HG03439 (cell line): ENCODE measurements around the gene EPS8L1.

ENCODE experiments used
- ATAC-seq: cut with Tn5 transposase; IDR thresholded peaks from one replicate; pipeline ENCODE4 v1.9.1; 2021; ENCODE audit warnings: mild to moderate bottlenecking, moderate library complexity; ENCODE audit not compliant: unreplicated experiment

EPS8L1 gene

GRCh38 chr19:55113570-55114039 lies 37.9 kb downstream of the EPS8L1 start:
- no peak for ATAC-seq

- ATAC-seq, result no peak
These were observed 39.0 kb downstream of the EPS8L1 start for GRCh38 chr19:55114566-55115145.

GRCh38 chr19:55115446-55116065 lies 39.9 kb downstream of the EPS8L1 start:
- no peak for ATAC-seq

- ATAC-seq, result no peak
These were observed 40.7 kb downstream of the EPS8L1 start for GRCh38 chr19:55116232-55116858.

GRCh38 chr19:55116859-55117662 lies 41.4 kb downstream of the EPS8L1 start, which contains the start of gene PPP1R12C:
PPP1R12C (minus strand) TSS chr19:55117637; CDS start chr19:55117543, 94 bp downstream.
- peak; percentile 16 for ATAC-seq

- peak; percentile 92 for ATAC-seq
These were observed 42.2 kb downstream of the EPS8L1 start for GRCh38 chr19:55117663-55118391.

GRCh38 chr19:55118401-55118991 lies 42.8 kb downstream of the EPS8L1 start:
- no peak for ATAC-seq

- ATAC-seq, result no peak
These were observed 43.4 kb downstream of the EPS8L1 start for GRCh38 chr19:55119053-55119452.

GRCh38 chr19:55131421-55131820 lies 55.8 kb downstream of the EPS8L1 start:
- no peak for ATAC-seq

GRCh38 chr19:55132453-55133129 lies 56.9 kb downstream of the EPS8L1 start:
- no peak for ATAC-seq

GRCh38 chr19:55133639-55134444 lies 58.2 kb downstream of the EPS8L1 start:
- ATAC-seq, result no peak

- ATAC-seq, result no peak
These were observed 59.1 kb downstream of the EPS8L1 start for GRCh38 chr19:55134736-55135135.

- ATAC-seq, result no peak
These were observed 60.9 kb downstream of the EPS8L1 start for GRCh38 chr19:55136399-55137102.
